Measurements from ENCODE around the gene LRP2. TPM values are rescaled to one million over a fixed set of nuclear protein-coding genes. Genes with fewer than 3 reads are reported as not detected.
A peak's percentile ranks its signal among the peaks of the same experiment; 100 is the strongest.
"Not testable (repeated sequence)": the region's sequence is repeated elsewhere in the genome, so short reads cannot be mapped to it uniquely, and the experiment has no call there.

LRP2 gene
- total RNA-seq, 1 donor from 2014 or later, result 29.4 TPM

- Mint-ChIP-seq H3K36me3 (ENCODE audit: low read depth) (peaks cover 14% of the 10 kb centered on the region), H3K27me3 (ENCODE audit: low read depth) (peaks cover 7% of the 10 kb centered on the region), H3K27ac (ENCODE audit: unreplicated experiment) (no peak overlapping the region), H3K9me3 (peaks cover 3% of the 10 kb centered on the region), H3K4me1 (peaks cover 18% of the 10 kb centered on the region), H3K4me3 (no peak overlapping the region)
- TF ChIP-seq CTCF (conservative IDR thresholded peaks at IDR 0.05), result no peak
- no peak for DNase-seq (ENCODE audit: low read depth, low spot score)
Measured at GRCh38 chr2:169280502-169280901, 81.8 kb downstream of the LRP2 start.

GRCh38 chr2:169275696-169276444 is 86.5 kb downstream of the LRP2 start:
- Mint-ChIP-seq H3K27me3 (ENCODE audit: low read depth) (no peaks in the 10 kb centered on the region), H3K27ac (ENCODE audit: unreplicated experiment) (no peak overlapping the region)

GRCh38 chr2:169272010-169272409 is 90.3 kb downstream of the LRP2 start:
- no peak for TF ChIP-seq CTCF (conservative IDR thresholded peaks at IDR 0.05)
- Mint-ChIP-seq H3K4me3 (no peak overlapping the region), H3K27me3 (ENCODE audit: low read depth) (no peaks in the 10 kb centered on the region), H3K9me3 (no peaks in the 10 kb centered on the region), H3K27ac (ENCODE audit: unreplicated experiment) (no peak overlapping the region), H3K36me3 (ENCODE audit: low read depth) (peaks cover 19% of the 10 kb centered on the region), H3K4me1 (no peaks in the 10 kb centered on the region)
- no peak for DNase-seq (ENCODE audit: low read depth, low spot score)

More at GRCh38 chr2:169275696-169276444, 86.5 kb downstream of the LRP2 start:
- Mint-ChIP-seq H3K4me3 (no peak overlapping the region), H3K36me3 (ENCODE audit: low read depth) (peaks cover 11% of the 10 kb centered on the region), H3K9me3 (no peaks in the 10 kb centered on the region), H3K4me1 (peaks cover 3% of the 10 kb centered on the region)
- no peak for DNase-seq (ENCODE audit: low read depth, low spot score)
- peak; percentile 49 for TF ChIP-seq CTCF (conservative IDR thresholded peaks at IDR 0.05)

- H3K27me3 Mint-ChIP-seq (ENCODE audit: low read depth); H3K9me3 Mint-ChIP-seq; H3K27ac Mint-ChIP-seq (ENCODE audit: unreplicated experiment); DNase-seq (ENCODE audit: low read depth, low spot score); H3K4me1 Mint-ChIP-seq; H3K4me3 Mint-ChIP-seq: not testable (repeated sequence)
- H3K36me3 Mint-ChIP-seq (ENCODE audit: low read depth), result peaks cover 19% of the 10 kb centered on the region
Measured at GRCh38 chr2:169270574-169270973, 91.8 kb downstream of the LRP2 start.

GRCh38 chr2:169265591-169265990 is 96.7 kb downstream of the LRP2 start:
- TF ChIP-seq CTCF (conservative IDR thresholded peaks at IDR 0.05), result no peak
- H3K4me3 Mint-ChIP-seq, result no peak overlapping the region
- H3K27me3 Mint-ChIP-seq (ENCODE audit: low read depth), result no peaks in the 10 kb centered on the region
- no peak overlapping the region for H3K27ac Mint-ChIP-seq (ENCODE audit: unreplicated experiment)
- no peaks in the 10 kb centered on the region for H3K9me3 Mint-ChIP-seq
- no peak for DNase-seq (ENCODE audit: low read depth, low spot score)
- no peaks in the 10 kb centered on the region for H3K4me1 Mint-ChIP-seq
- peaks cover 27% of the 10 kb centered on the region for H3K36me3 Mint-ChIP-seq (ENCODE audit: low read depth)

GRCh38 chr2:169260846-169261642 is 101.3 kb downstream of the LRP2 start:
- Mint-ChIP-seq H3K36me3 (ENCODE audit: low read depth) (peaks cover 24% of the 10 kb centered on the region), H3K27ac (ENCODE audit: unreplicated experiment) (no peak overlapping the region), H3K27me3 (ENCODE audit: low read depth) (no peaks in the 10 kb centered on the region), H3K9me3 (no peaks in the 10 kb centered on the region), H3K4me1 (no peaks in the 10 kb centered on the region), H3K4me3 (no peak overlapping the region)
- peak; percentile 3 for TF ChIP-seq CTCF (conservative IDR thresholded peaks at IDR 0.05)
- no peak for DNase-seq (ENCODE audit: low read depth, low spot score)
